GM19372 (cell line): ENCODE data around the gene STAB2.
"Not testable (repeated sequence)": the region's sequence is repeated elsewhere in the genome, so short reads cannot be mapped to it uniquely, and the experiment has no call there.

Experiments
- ATAC-seq: cut with Tn5 transposase; IDR thresholded peaks from one replicate; pipeline ENCODE4 v1.9.1; 2021; ENCODE audit warnings: mild to moderate bottlenecking, low read depth, moderate library complexity; ENCODE audit not compliant: unreplicated experiment

STAB2 gene

GRCh38 chr12:103645202-103645601 is 58.1 kb downstream of the STAB2 start:
- ATAC-seq: no peak

- no peak for ATAC-seq
Measured at GRCh38 chr12:103647267-103647666, 60.2 kb downstream of the STAB2 start.

- ATAC-seq: no peak
Measured at GRCh38 chr12:103652808-103653207, 65.7 kb downstream of the STAB2 start.

- not testable (repeated sequence) for ATAC-seq
Measured at GRCh38 chr12:103653568-103654173, 66.6 kb downstream of the STAB2 start.

GRCh38 chr12:103654816-103655215 is 67.7 kb downstream of the STAB2 start:
- no peak for ATAC-seq

- no peak for ATAC-seq
Measured at GRCh38 chr12:103656291-103656690, 69.2 kb downstream of the STAB2 start.

- no peak for ATAC-seq
Measured at GRCh38 chr12:103657331-103657730, 70.3 kb downstream of the STAB2 start.

- ATAC-seq: no peak
Measured at GRCh38 chr12:103664626-103665025, 77.6 kb downstream of the STAB2 start.

GRCh38 chr12:103665971-103666370 is 78.9 kb downstream of the STAB2 start:
- ATAC-seq: no peak

GRCh38 chr12:103667125-103667524 is 80.1 kb downstream of the STAB2 start:
- no peak for ATAC-seq

GRCh38 chr12:103668520-103668919 is 81.4 kb downstream of the STAB2 start:
- ATAC-seq: no peak

GRCh38 chr12:103671367-103671766 is 84.3 kb downstream of the STAB2 start:
- no peak for ATAC-seq

GRCh38 chr12:103672401-103673119 is 85.5 kb downstream of the STAB2 start:
- no peak for ATAC-seq

GRCh38 chr12:103673487-103673886 is 86.4 kb downstream of the STAB2 start:
- no peak for ATAC-seq

- no peak for ATAC-seq
Measured at GRCh38 chr12:103673891-103674375, 86.9 kb downstream of the STAB2 start.

GRCh38 chr12:103676893-103677292 is 89.8 kb downstream of the STAB2 start:
- no peak for ATAC-seq

GRCh38 chr12:103677341-103677740 is 90.3 kb downstream of the STAB2 start:
- no peak for ATAC-seq

GRCh38 chr12:103677905-103678304 is 90.8 kb downstream of the STAB2 start:
- no peak for ATAC-seq

- ATAC-seq: no peak
Measured at GRCh38 chr12:103679421-103680170, 92.5 kb downstream of the STAB2 start.

- no peak for ATAC-seq
Measured at GRCh38 chr12:103680591-103681141, 93.6 kb downstream of the STAB2 start.

GRCh38 chr12:103686026-103686425 is 99.0 kb downstream of the STAB2 start:
- ATAC-seq: no peak
